B cell (primary cell): ENCODE measurements around the gene PFDN6. TPM values are rescaled to one million over a fixed set of nuclear protein-coding genes. Genes with fewer than 3 reads are reported as not detected.

Source experiments
- ATAC-seq: fragments of 200-7000 bp; cut with Tn5 transposase; one replicate; pipeline ENCODE4 v1.10.0; 2021; ENCODE audit warnings: low read depth, mild to moderate bottlenecking, moderate number of reproducible peaks, moderate library complexity
- CTCF ChIA-PET: fragments of 350-600 bp; sonication (Branson Sonifier 250); formaldehyde crosslinking; loops from one replicate; lab custom pipeline; 2021; ENCODE audit warnings: antibody characterized with exemption, inconsistent platforms; lab: Charles Lee
- POLR2A ChIA-PET: fragments of 350-600 bp; sonication (Branson Sonifier 250); formaldehyde crosslinking; loops from one replicate; lab custom pipeline; 2021; ENCODE audit warnings: antibody characterized with exemption; lab: Charles Lee
- DNase-seq: peaks from one replicate; pipeline ENCODE4 v3.0.0; 2013
- H2AFZ ChIP-seq: 2 replicates; pipeline ENCODE4 v1.6.1; 2012; ENCODE audit warnings: mild to moderate bottlenecking, low read depth, low read length; ENCODE audit not compliant: insufficient read depth, poor library complexity, severe bottlenecking
- H3K27ac ChIP-seq, 2 donors: 1 replicate in 1 of 2; 2 replicates in 1 of 2; pipeline ENCODE4 v1.5.1; 2012 to 2013; ENCODE audit warnings: low read length in 2 of 2, mild to moderate bottlenecking in 2 of 2, moderate library complexity in 1 of 2
- H3K27me3 ChIP-seq, 4 experiments: fragments of 200-600 bp in 1 of 4; sonication (generic) in 1 of 4; replicated peaks in 1 of 4; 1 replicate in 2 of 4; 2 replicates in 2 of 4; pipeline versions ENCODE4 v1.6.1 to v1.7.0; 2013 to 2016; ENCODE audit warnings: low read length in 3 of 4, mild to moderate bottlenecking in 2 of 4, mixed read lengths in 1 of 4, moderate library complexity in 1 of 4; ENCODE audit not compliant: insufficient read depth in 4 of 4, control insufficient read depth in 3 of 4; ENCODE audit errors: control extremely low read depth in 1 of 4
- H3K36me3 ChIP-seq, 2 experiments: replicated peaks in 1 of 2; 1 replicate in 1 of 2; 2 replicates in 1 of 2; pipeline versions ENCODE4 v1.6.1 to v1.7.1; 2013; ENCODE audit warnings: low read length in 1 of 2; ENCODE audit not compliant: insufficient read depth in 2 of 2, control insufficient read depth in 1 of 2; ENCODE audit errors: control extremely low read depth in 1 of 2, extremely low read depth in 1 of 2
- H3K4me1 ChIP-seq, 2 donors: fragments of 200-600 bp in 1 of 2; sonication (generic) in 1 of 2; 1 replicate in 1 of 2; 2 replicates in 1 of 2; pipeline versions ENCODE4 v1.5.1 to v1.6.1; 2013 to 2017; ENCODE audit warnings: low read length in 2 of 2; ENCODE audit not compliant: control insufficient read depth in 2 of 2, insufficient read depth in 2 of 2
- H3K4me2 ChIP-seq: replicated peaks from 2 replicates; pipeline ENCODE3; 2012; ENCODE audit warnings: mild to moderate bottlenecking, low read depth, low read length; ENCODE audit not compliant: poor library complexity, severe bottlenecking
- H3K4me3 ChIP-seq, 5 experiments: fragments of 200-600 bp in 1 of 5; sonication (generic) in 1 of 5; 1 replicate in 3 of 5; 2 replicates in 2 of 5; pipeline versions ENCODE4 v1.5.1 to v1.7.0; 2011 to 2016; ENCODE audit warnings: low read length in 4 of 5, mild to moderate bottlenecking in 4 of 5, low read depth in 2 of 5, control low read depth in 1 of 5, moderate library complexity in 1 of 5; ENCODE audit not compliant: insufficient read depth in 1 of 5; ENCODE audit errors: control extremely low read depth in 1 of 5, extremely low read depth in 1 of 5
- H3K79me2 ChIP-seq: fragments of 200-600 bp; sonication (generic); one replicate; pipeline ENCODE4 v1.6.0; 2016; ENCODE audit warnings: low read length; ENCODE audit not compliant: control insufficient read depth, insufficient read depth
- H3K9ac ChIP-seq: fragments of 200-600 bp; sonication (generic); 2 replicates; pipeline ENCODE4 v1.6.1; 2017; ENCODE audit warnings: mild to moderate bottlenecking, low read length, moderate library complexity
- H3K9me3 ChIP-seq, 3 donors: one replicate each; pipeline versions ENCODE4 v1.6.1 to v1.7.1; 2013; ENCODE audit warnings: low read length in 2 of 3; ENCODE audit not compliant: control insufficient read depth in 2 of 3, insufficient read depth in 1 of 3; ENCODE audit errors: control extremely low read depth in 1 of 3
- H4K20me1 ChIP-seq: 2 replicates; pipeline ENCODE4 v1.6.0; 2012; ENCODE audit warnings: mild to moderate bottlenecking, low read length; ENCODE audit not compliant: insufficient read depth, control insufficient read depth, poor library complexity, severe bottlenecking
- H3K27ac Mint-ChIP-seq: one replicate; pipeline ENCODE4 v1.8.0; 2021; ENCODE audit warnings: mixed read lengths
- H3K27me3 Mint-ChIP-seq: one replicate; pipeline ENCODE4 v1.8.0; 2021; ENCODE audit warnings: mixed read lengths
- H3K4me1 Mint-ChIP-seq: one replicate; pipeline ENCODE4 v1.8.0; 2021; ENCODE audit warnings: mixed read lengths
- H3K4me3 Mint-ChIP-seq: one replicate; pipeline ENCODE4 v1.8.0; 2021; ENCODE audit warnings: mixed read lengths
- H3K9me3 Mint-ChIP-seq: one replicate; pipeline ENCODE4 v1.8.0; 2022; ENCODE audit warnings: mixed read lengths; ENCODE audit not compliant: insufficient read depth
- CTCF ChIP-seq: fragments of 200-600 bp; IDR thresholded peaks from one replicate; pipeline ENCODE4 v1.8.0; 2022; ENCODE audit warnings: antibody characterized with exemption, mild to moderate bottlenecking
- EZH2 ChIP-seq: IDR thresholded peaks from 2 replicates; pipeline ENCODE4 v1.6.1; 2012; ENCODE audit warnings: borderline replicate concordance, low read depth, mild to moderate bottlenecking, moderate library complexity, low read length; ENCODE audit not compliant: insufficient read depth, poor library complexity, severe bottlenecking
- WGBS: methylation state at CpG from one replicate; pipeline ENCODE4 v1.1.5; 2013; ENCODE audit warnings: missing lambda C conversion rate; ENCODE audit not compliant: insufficient coverage; 5-methylcytosine and 5-hydroxymethylcytosine counted together
- intact Hi-C: fragments of 100-400 bp; cut with micrococcal nuclease; formaldehyde crosslinking; loops from one replicate; pipeline ENCODE4 v1.10.0; 2022
- polyA plus RNA-seq: library from polyadenylated mRNA; depleted of rRNA; stranded (reverse); fragments of >200 nt; gene quantifications from 2 replicates; pipeline ENCODE4 v1.2.3, GENCODE V29; 2012
- total RNA-seq, 2 donors: library from RNA; stranded (reverse); fragments of 120-200 nt in 1 of 2; gene quantifications; 1 replicate in 1 of 2; 2 replicates in 1 of 2; pipeline versions ENCODE4 v1.2.3 to v1.2.4, GENCODE V29; 2013 to 2022

Gene PFDN6
- total and polyA plus RNA-seq, 2 donors (not counting 1 experiment from before 2014, with no cell fraction given): 33.2 to 51.1 TPM

GRCh38 chr6:33329058-33329457 lies 39.7 kb downstream of the PFDN6 start:
- intact Hi-C loops: no loop called here
- Histone ChIP-seq H3K4me2 (no peak overlapping the region), H3K36me3 (no peaks in the 10 kb centered on the region), H3K4me1 (peaks cover 34 to 47% of the 10 kb centered on the region in 2 donors), H2AFZ (peak overlapping the region; percentile 51), H3K27ac (peak overlapping the region in 1 of 2 donors; percentile 26), H4K20me1 (no peaks in the 10 kb centered on the region), H3K9ac (no peak overlapping the region), H3K27me3 (no peaks in the 10 kb centered on the region), H3K4me3 (no peak overlapping the region), H3K9me3 (no peaks in the 10 kb centered on the region), H3K79me2 (peaks cover 7% of the 10 kb centered on the region)
- POLR2A ChIA-PET: interaction anchor here (0.9 to 1.2 kb wide), 2 partner anchors 11 to 15 kb away, joined by 4 to 10 read pairs; partner anchors contain the start of gene ZBTB22
- H3K9me3 Mint-ChIP-seq: no peaks in the 10 kb centered on the region
- CTCF ChIA-PET: interaction anchor here (1.1 kb wide), 1 partner anchor 59 kb away, joined by 4 read pairs; no protein-coding TSS in a partner anchor
- 100% methylated on average over 5 of the region's 5 CpGs for WGBS
- no peaks in the 10 kb centered on the region for H3K27me3 Mint-ChIP-seq
- DNase-seq (no peak), ATAC-seq (no peak)
- peaks cover 43% of the 10 kb centered on the region for H3K4me1 Mint-ChIP-seq
- no peak overlapping the region for H3K4me3 Mint-ChIP-seq
- TF ChIP-seq CTCF: no peak
- no peak for TF ChIP-seq EZH2
- peak overlapping the region; percentile 79 for H3K27ac Mint-ChIP-seq

GRCh38 chr6:33330736-33331135 lies 41.3 kb downstream of the PFDN6 start:
- TF ChIP-seq CTCF: no peak
- TF ChIP-seq EZH2: no peak
- H3K9me3 ChIP-seq: no peaks in the 10 kb centered on the region
- peak overlapping the region; percentile 12 to 21 for H3K27ac ChIP-seq
- peaks cover 45% of the 10 kb centered on the region for H3K4me1 Mint-ChIP-seq
- no peak overlapping the region for H3K9ac ChIP-seq
- peak overlapping the region; percentile 61 for H3K27ac Mint-ChIP-seq
- H3K27me3 ChIP-seq: no peaks in the 10 kb centered on the region
- no peaks in the 10 kb centered on the region for H3K36me3 ChIP-seq
- no peaks in the 10 kb centered on the region for H3K27me3 Mint-ChIP-seq
- POLR2A ChIA-PET: interaction anchor here (1.1 kb wide), 1 partner anchor 59 kb away, joined by 3 read pairs; the partner anchor contains the start of genes RPS18 and VPS52
- intact Hi-C loops: no loop called here
- H3K9me3 Mint-ChIP-seq: no peaks in the 10 kb centered on the region
- peaks cover 29 to 45% of the 10 kb centered on the region in 2 donors for H3K4me1 ChIP-seq
- H4K20me1 ChIP-seq: no peaks in the 10 kb centered on the region
- H3K4me3 Mint-ChIP-seq: peak overlapping the region; percentile 54
- peaks cover 7% of the 10 kb centered on the region for H3K79me2 ChIP-seq
- H2AFZ ChIP-seq: peak overlapping the region; percentile 42
- no peak overlapping the region for H3K4me3 ChIP-seq
- WGBS: 48% methylated on average over 5 of the region's 10 CpGs
- ATAC-seq (peak; percentile 41), DNase-seq (peak; percentile 53)
- H3K4me2 ChIP-seq: peak overlapping the region; percentile 54
- CTCF ChIA-PET: interaction anchor here (1.8 kb wide), 1 partner anchor 13 kb away, joined by 5 read pairs; the partner anchor contains the start of gene ZBTB22
